ENCODE measurements around the gene RBM14. TPM values are rescaled to one million over a fixed set of nuclear protein-coding genes. Genes with fewer than 3 reads are reported as not detected.
A peak's percentile ranks its signal among the peaks of the same experiment; 100 is the strongest.

Gene RBM14
- total and polyA plus RNA-seq, 10 of the 15 experiments (the other 5 are each of a cell fraction or from before 2014, with no cell fraction given): 5.4 to 140 (median 44.5) TPM

- Histone ChIP-seq H3K27me3 (replicated peaks in 1 of 2; ENCODE audit: control insufficient read depth in 2 of 2, insufficient read depth in 2 of 2, low read length in 1 of 2) (no peaks in the 10 kb centered on the region), H3K9me3 (replicated peaks; ENCODE audit: control insufficient read depth, insufficient read depth, low read length) (no peaks in the 10 kb centered on the region), H3K27ac (ENCODE audit: control insufficient read depth, insufficient read depth) (no peak overlapping the region), H3K9ac (ENCODE audit: control insufficient read depth, insufficient read depth, low read length) (no peak overlapping the region), H2AFZ (ENCODE audit: control insufficient read depth, low read depth, low read length) (no peak overlapping the region), H3K4me3 (no peak overlapping the region), H4K20me1 (ENCODE audit: control insufficient read depth, insufficient read depth) (no peaks in the 10 kb centered on the region), H3K36me3 (ENCODE audit: control insufficient read depth in 2 of 2, insufficient read depth in 2 of 2, low read length in 1 of 2) (peaks cover 0 to 9% of the 10 kb centered on the region in 2 experiments; a peak in 3 of 4 replicates), H3K79me2 (ENCODE audit: control insufficient read depth, insufficient read depth, low read length) (peaks cover 3% of the 10 kb centered on the region), H3K4me2 (ENCODE audit: control insufficient read depth, insufficient read depth) (no peak overlapping the region), H3K4me1 (ENCODE audit: control insufficient read depth, insufficient read depth, low read length) (peaks cover 7% of the 10 kb centered on the region; the same call in 1 of the 2 replicates)
- 73% methylated on average over 4 of the region's 4 CpGs for WGBS (ENCODE audit: insufficient coverage, insufficient replicate concordance, low lambda C conversion rate, missing lambda C conversion rate)
- DNase-seq (ENCODE audit: low read depth, low spot score) (no peak), FAIRE-seq (no peak), ATAC-seq (no peak)
- TF ChIP-seq SPI1 (IDR thresholded peaks at IDR 0.05; ENCODE audit: borderline replicate concordance, insufficient read depth, low read depth, low read length) (peak; percentile 49; the same call in 1 of the 2 replicates), ZBED1 (IDR thresholded peaks at IDR 0.05; ENCODE audit: borderline replicate concordance) (no peak), SMC3 (IDR thresholded peaks at IDR 0.05; ENCODE audit: borderline replicate concordance, low read length) (no peak), FOS (IDR thresholded peaks at IDR 0.05; ENCODE audit: borderline replicate concordance, extremely low read depth, insufficient read length) (no peak), IKZF1 (conservative IDR thresholded peaks at IDR 0.05) (0 out of 2 replicates have a peak, but pooled peaks have one; percentile 15), ZZZ3 (IDR thresholded peaks at IDR 0.05; ENCODE audit: control insufficient read depth, insufficient read length, low read depth) (no peak), ELK1 (IDR thresholded peaks at IDR 0.05; ENCODE audit: low read depth, low read length) (no peak), BMI1 (IDR thresholded peaks at IDR 0.05; ENCODE audit: borderline replicate concordance) (no peak), ZNF384 (IDR thresholded peaks at IDR 0.05; ENCODE audit: borderline replicate concordance, low read depth, low read length) (no peak), HDAC2 (IDR thresholded peaks at IDR 0.05) (no peak)
- SMC1A ChIA-PET (ENCODE audit: uncharacterized antibody, unreplicated experiment): interaction anchor here (0.9 to 1.0 kb wide), 2 partner anchors 12 to 21 kb away, joined by 3 read pairs; no protein-coding TSS in a partner anchor
- intact Hi-C loops (cut with micrococcal nuclease; ENCODE audit: unreplicated experiment): no loop called here
- BruUV-seq (replicated peaks): no TSS peak
- POLR2A ChIA-PET: interaction anchor here (0.9 to 2.4 kb wide), 3 partner anchors 9 to 16 kb away, joined by 4 to 7 read pairs (median 6); partner anchors contain the start of genes CCDC87 and RBM14
- in situ Hi-C loops (cut with MboI): no loop called here
- RAD21 ChIA-PET (ENCODE audit: unreplicated experiment): no interaction called here
- CTCF ChIA-PET: interaction anchor here (2.1 kb wide), 1 partner anchor 9 kb away, joined by 4 read pairs; no protein-coding TSS in a partner anchor
Observed at GRCh38 chr11:66600631-66601233, 15.7 kb upstream of the RBM14 start.
